ENCODE results near the gene ZBTB34. TPM values are rescaled to one million over a fixed set of nuclear protein-coding genes. Genes with fewer than 3 reads are reported as not detected.

Gene ZBTB34
- total RNA-seq, 2 donors from 2014 or later = 4.5 to 10.8 TPM

GRCh38 chr9:126829035-126829434 lies 31.4 kb upstream of the ZBTB34 start:
- no peak for DNase-seq (ENCODE audit: low spot score)
- Histone ChIP-seq H3K9me3 (no peaks in the 10 kb centered on the region), H3K4me3 (no peak overlapping the region), H3K27ac (no peak overlapping the region), H3K27me3 (replicated peaks; ENCODE audit: insufficient read depth) (no peaks in the 10 kb centered on the region), H3K4me1 (replicated peaks) (no peaks in the 10 kb centered on the region), H3K36me3 (peaks cover 7 to 9% of the 10 kb centered on the region in 2 donors)
- WGBS = 82% methylated on average over 1 of the region's 1 CpG
- intact Hi-C loops (cut with DNase I) = no loop called here
- TF ChIP-seq CTCF (IDR thresholded peaks at IDR 0.05) = no peak
- TF ChIP-seq POLR2AphosphoS5 (IDR thresholded peaks at IDR 0.05) = no peak
- TF ChIP-seq POLR2A (IDR thresholded peaks at IDR 0.05) = no peak

- Histone ChIP-seq H3K27ac (no peak overlapping the region), H3K4me1 (replicated peaks) (no peaks in the 10 kb centered on the region), H3K36me3 (peaks cover 7 to 9% of the 10 kb centered on the region in 2 donors), H3K4me3 (no peak overlapping the region), H3K9me3 (no peaks in the 10 kb centered on the region), H3K27me3 (replicated peaks; ENCODE audit: insufficient read depth) (no peaks in the 10 kb centered on the region)
- DNase-seq (ENCODE audit: low spot score) = no peak
- intact Hi-C loops (cut with DNase I) = no loop called here
- 72% methylated on average over 3 of the region's 3 CpGs for WGBS
- TF ChIP-seq POLR2A (IDR thresholded peaks at IDR 0.05) (no peak), CTCF (IDR thresholded peaks at IDR 0.05) (no peak), POLR2AphosphoS5 (IDR thresholded peaks at IDR 0.05) (no peak)
Observed at GRCh38 chr9:126830827-126831226, 29.6 kb upstream of the ZBTB34 start.

GRCh38 chr9:126832440-126832839 lies 28.0 kb upstream of the ZBTB34 start:
- H3K36me3 ChIP-seq = peaks cover 7 to 9% of the 10 kb centered on the region in 2 donors
- 92% methylated on average over 9 of the region's 9 CpGs for WGBS
- intact Hi-C loops (cut with DNase I) = no loop called here

GRCh38 chr9:126833020-126833419 lies 27.4 kb upstream of the ZBTB34 start:
- peaks cover 7 to 9% of the 10 kb centered on the region in 2 donors for H3K36me3 ChIP-seq
- no peak for TF ChIP-seq POLR2AphosphoS5 (IDR thresholded peaks at IDR 0.05)
- TF ChIP-seq POLR2A (IDR thresholded peaks at IDR 0.05) = no peak
- TF ChIP-seq CTCF (IDR thresholded peaks at IDR 0.05) = no peak

More at GRCh38 chr9:126832440-126832839, 28.0 kb upstream of the ZBTB34 start:
- Histone ChIP-seq H3K4me1 (replicated peaks) (no peaks in the 10 kb centered on the region), H3K4me3 (no peak overlapping the region), H3K9me3 (no peaks in the 10 kb centered on the region), H3K27me3 (replicated peaks; ENCODE audit: insufficient read depth) (no peaks in the 10 kb centered on the region), H3K27ac (no peak overlapping the region)
- DNase-seq (ENCODE audit: low spot score) = no peak
- TF ChIP-seq POLR2A (IDR thresholded peaks at IDR 0.05) = no peak
- no peak for TF ChIP-seq POLR2AphosphoS5 (IDR thresholded peaks at IDR 0.05)
- TF ChIP-seq CTCF (IDR thresholded peaks at IDR 0.05) = no peak

GRCh38 chr9:126833710-126834345 lies 26.6 kb upstream of the ZBTB34 start:
- intact Hi-C loops (cut with DNase I) = no loop called here
- TF ChIP-seq CTCF (IDR thresholded peaks at IDR 0.05) (no peak), POLR2AphosphoS5 (IDR thresholded peaks at IDR 0.05) (no peak), POLR2A (IDR thresholded peaks at IDR 0.05) (no peak)
- Histone ChIP-seq H3K36me3 (peaks cover 7 to 9% of the 10 kb centered on the region in 2 donors), H3K27ac (no peak overlapping the region), H3K4me3 (no peak overlapping the region), H3K27me3 (replicated peaks; ENCODE audit: insufficient read depth) (no peaks in the 10 kb centered on the region), H3K4me1 (replicated peaks) (no peaks in the 10 kb centered on the region), H3K9me3 (no peaks in the 10 kb centered on the region)
- 95% methylated on average over 8 of the region's 8 CpGs for WGBS
- DNase-seq (ENCODE audit: low spot score) = no peak

More at GRCh38 chr9:126833020-126833419, 27.4 kb upstream of the ZBTB34 start:
- Histone ChIP-seq H3K4me1 (replicated peaks) (no peaks in the 10 kb centered on the region), H3K9me3 (no peaks in the 10 kb centered on the region), H3K4me3 (no peak overlapping the region), H3K27ac (no peak overlapping the region), H3K27me3 (replicated peaks; ENCODE audit: insufficient read depth) (no peaks in the 10 kb centered on the region)
- WGBS = 94% methylated on average over 24 of the region's 24 CpGs
- DNase-seq (ENCODE audit: low spot score) = no peak
- intact Hi-C loops (cut with DNase I) = no loop called here

Measured in prostate gland (tissue), 2 donors.